ENCODE results near the gene FAM221B.

The FAM221B gene

DNA sequence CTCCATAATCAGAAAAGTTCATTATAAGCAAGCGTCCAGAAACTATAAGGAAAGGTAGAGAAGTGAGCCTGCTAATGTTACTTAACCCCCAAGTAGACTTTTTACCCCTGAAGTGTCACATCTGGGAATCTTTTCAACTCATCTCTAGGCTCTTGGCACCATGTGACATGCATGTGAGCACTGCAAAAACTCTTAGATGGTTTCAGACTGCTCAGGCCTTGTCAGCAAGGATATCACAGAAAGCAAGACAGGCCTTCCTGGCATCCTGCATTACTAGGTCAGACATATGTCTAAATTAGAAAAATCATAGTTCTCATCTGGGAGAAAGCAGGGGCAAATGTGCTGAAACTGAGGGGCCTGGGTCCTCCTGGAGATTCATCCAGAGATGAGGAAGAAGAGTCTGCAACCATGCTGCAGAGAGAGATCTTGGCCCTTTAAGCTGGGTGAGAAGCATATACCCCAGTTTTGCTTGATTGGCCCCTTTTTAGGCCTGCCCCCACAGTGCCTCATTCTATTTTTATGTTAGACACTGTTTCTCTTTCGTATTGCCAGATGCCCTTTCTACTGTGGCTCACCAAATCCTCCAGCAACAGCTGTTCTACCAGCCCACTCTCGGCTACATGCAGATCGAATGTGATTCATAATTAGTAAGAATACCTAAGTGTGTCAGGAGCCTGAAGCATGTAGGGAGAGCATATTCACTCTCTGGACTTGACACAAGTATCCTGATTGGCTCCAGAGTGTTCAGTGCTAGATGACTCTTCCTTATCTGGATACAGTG, 19.4 kb upstream of the FAM221B start:
- TF ChIP-seq, protein P1, sequence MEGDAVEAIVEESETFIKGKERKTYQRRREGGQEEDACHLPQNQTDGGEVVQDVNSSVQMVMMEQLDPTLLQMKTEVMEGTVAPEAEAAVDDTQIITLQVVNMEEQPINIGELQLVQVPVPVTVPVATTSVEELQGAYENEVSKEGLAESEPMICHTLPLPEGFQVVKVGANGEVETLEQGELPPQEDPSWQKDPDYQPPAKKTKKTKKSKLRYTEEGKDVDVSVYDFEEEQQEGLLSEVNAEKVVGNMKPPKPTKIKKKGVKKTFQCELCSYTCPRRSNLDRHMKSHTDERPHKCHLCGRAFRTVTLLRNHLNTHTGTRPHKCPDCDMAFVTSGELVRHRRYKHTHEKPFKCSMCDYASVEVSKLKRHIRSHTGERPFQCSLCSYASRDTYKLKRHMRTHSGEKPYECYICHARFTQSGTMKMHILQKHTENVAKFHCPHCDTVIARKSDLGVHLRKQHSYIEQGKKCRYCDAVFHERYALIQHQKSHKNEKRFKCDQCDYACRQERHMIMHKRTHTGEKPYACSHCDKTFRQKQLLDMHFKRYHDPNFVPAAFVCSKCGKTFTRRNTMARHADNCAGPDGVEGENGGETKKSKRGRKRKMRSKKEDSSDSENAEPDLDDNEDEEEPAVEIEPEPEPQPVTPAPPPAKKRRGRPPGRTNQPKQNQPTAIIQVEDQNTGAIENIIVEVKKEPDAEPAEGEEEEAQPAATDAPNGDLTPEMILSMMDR (IDR thresholded peaks at IDR 0.05; ENCODE audit: insufficient read depth, low read depth, low read length, missing control alignments) = no peak
- H3K4me3 ChIP-seq (ENCODE audit: low read depth, low read length) = peak overlapping the region; percentile 27
- peak; percentile 93 for DNase-seq (ENCODE audit: low read depth)

DNA sequence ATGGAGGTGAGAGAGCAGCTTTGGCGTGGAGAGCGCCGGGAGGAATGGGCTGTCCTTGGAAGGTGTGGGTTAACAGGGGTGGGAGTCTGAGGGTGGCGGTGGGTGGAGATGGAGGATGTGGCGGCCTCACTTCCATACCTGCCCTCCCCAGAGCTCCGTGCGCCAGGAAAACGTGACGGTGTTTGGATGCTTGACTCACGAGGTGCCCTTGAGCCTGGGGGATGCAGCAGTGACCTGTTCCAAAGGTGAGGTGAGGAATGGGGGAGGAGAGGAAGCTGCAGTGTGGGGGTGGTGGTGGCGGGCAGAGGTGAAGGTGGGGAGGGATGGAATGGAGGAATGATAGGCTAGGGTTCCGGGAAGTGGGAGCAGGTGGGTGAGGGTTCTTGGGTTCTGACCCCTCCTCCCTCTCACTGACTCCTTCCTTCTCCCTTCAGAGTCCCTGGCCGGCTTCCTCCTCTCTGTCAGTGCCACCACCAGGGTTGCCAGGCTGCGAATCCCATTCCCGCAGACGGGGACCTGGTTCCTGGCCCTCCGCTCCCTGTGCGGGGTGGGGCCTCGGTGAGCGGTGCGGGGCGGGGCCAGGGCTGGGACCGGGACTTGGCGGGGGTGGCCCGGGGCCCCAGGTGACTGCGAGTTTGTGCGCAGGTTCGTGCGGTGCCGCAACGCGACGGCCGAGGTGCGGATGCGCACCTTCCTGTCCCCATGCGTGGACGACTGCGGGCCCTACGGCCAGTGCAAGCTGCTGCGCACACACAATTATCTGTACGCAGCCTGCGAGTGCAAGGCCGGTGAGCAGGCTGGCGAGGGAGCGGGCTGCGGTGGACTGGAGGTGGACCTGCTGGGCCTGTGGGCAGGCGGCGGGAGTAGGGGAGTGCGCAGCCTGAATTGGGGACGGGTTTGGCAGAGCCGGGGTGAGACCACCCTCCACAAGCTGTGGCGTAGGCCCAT, 17.6 kb upstream of the FAM221B start:
- H3K4me3 ChIP-seq (ENCODE audit: low read depth, low read length) = no peak overlapping the region
- TF ChIP-seq, protein P1 (IDR thresholded peaks at IDR 0.05; ENCODE audit: insufficient read depth, low read depth, low read length, missing control alignments) = no peak

GRCh38 chr9:35844628-35845270, 16.2 kb upstream of the FAM221B start:
- TF ChIP-seq, protein P1 (IDR thresholded peaks at IDR 0.05; ENCODE audit: insufficient read depth, low read depth, low read length, missing control alignments) = no peak
- no peak overlapping the region for H3K4me3 ChIP-seq (ENCODE audit: low read depth, low read length)
- peak; percentile 71 for DNase-seq (ENCODE audit: low read depth)

More for the DNA sequence above, 17.6 kb upstream of the FAM221B start:
- DNase-seq (ENCODE audit: low read depth) = no peak

DNA sequence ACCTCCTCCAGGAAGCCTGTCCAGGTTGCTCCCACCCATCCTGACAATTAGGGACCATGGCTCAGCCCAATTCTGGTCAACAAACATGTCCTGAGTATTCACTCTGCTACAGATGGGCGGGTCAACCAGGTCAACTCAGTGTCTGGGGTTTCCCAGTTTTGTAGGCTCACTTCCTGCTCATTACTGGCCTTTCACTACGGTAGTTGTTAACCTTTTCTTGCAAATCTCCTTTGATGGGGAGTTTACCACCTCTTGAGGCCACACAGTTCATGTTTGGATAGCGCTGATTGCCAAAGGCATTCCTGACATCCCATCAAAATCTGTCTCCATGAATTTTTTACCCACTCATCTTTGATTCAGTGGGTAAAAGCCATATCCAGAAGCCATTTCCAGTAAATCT, 14.3 kb upstream of the FAM221B start:
- peak; percentile 89 for DNase-seq (ENCODE audit: low read depth)
- TF ChIP-seq, protein P1 (IDR thresholded peaks at IDR 0.05; ENCODE audit: insufficient read depth, low read depth, low read length, missing control alignments) = no peak
- H3K4me3 ChIP-seq (ENCODE audit: low read depth, low read length) = peak overlapping the region; percentile 8

- TF ChIP-seq, protein P1 (IDR thresholded peaks at IDR 0.05; ENCODE audit: insufficient read depth, low read depth, low read length, missing control alignments) = no peak
- H3K4me3 ChIP-seq (ENCODE audit: low read depth, low read length) = peak overlapping the region; percentile 7; the same call in 1 of the 2 replicates
- DNase-seq (ENCODE audit: low read depth) = peak; percentile 65
Measured at GRCh38 chr9:35842020-35842745, 13.7 kb upstream of the FAM221B start.

- no peak for DNase-seq (ENCODE audit: low read depth)
- H3K4me3 ChIP-seq (ENCODE audit: low read depth, low read length) = no peak overlapping the region
- TF ChIP-seq, protein P1 (IDR thresholded peaks at IDR 0.05; ENCODE audit: insufficient read depth, low read depth, low read length, missing control alignments) = no peak
Measured at GRCh38 chr9:35841645-35841900, 13.0 kb upstream of the FAM221B start.

Data from GM12865 (cell line).